Neural cell (in vitro differentiated cells): ENCODE results near the gene GLIS2. TPM values are rescaled to one million over a fixed set of nuclear protein-coding genes. Genes with fewer than 3 reads are reported as not detected.

Experiments
- H2AFZ ChIP-seq: fragments of 200-600, 300-800 bp; sonication (generic), shearing (Covaris generic); 2 replicates; pipeline ENCODE4 v1.6.0; 2014; ENCODE audit warnings: low read depth, mild to moderate bottlenecking, antibody characterized with exemption, low read length, moderate library complexity
- H3F3A ChIP-seq: fragments of 200-600 bp; shearing (Covaris generic); 2 replicates; pipeline ENCODE4 v1.6.1; 2016; ENCODE audit warnings: mild to moderate bottlenecking, moderate library complexity, mixed read lengths, antibody characterized with exemption, low read length; ENCODE audit not compliant: insufficient read depth, poor library complexity, severe bottlenecking
- H3K27ac ChIP-seq: fragments of 200-600, 300-800 bp; sonication (generic), shearing (Covaris generic); 2 replicates; pipeline ENCODE4 v1.5.1; 2014; ENCODE audit warnings: mild to moderate bottlenecking, low read length, moderate library complexity
- H3K27me3 ChIP-seq: fragments of 300-800, 200-600 bp; sonication (generic), shearing (Covaris generic); 2 replicates; pipeline ENCODE4 v1.6.0; 2014; ENCODE audit warnings: mild to moderate bottlenecking, low read depth, low read length, moderate library complexity; ENCODE audit not compliant: insufficient read depth
- H3K36me3 ChIP-seq: fragments of 300-800, 200-600 bp; sonication (generic), shearing (Covaris generic); 2 replicates; pipeline ENCODE4 v1.5.1; 2014; ENCODE audit warnings: mild to moderate bottlenecking, antibody characterized with exemption, low read length, moderate library complexity; ENCODE audit not compliant: insufficient read depth
- H3K4me2 ChIP-seq: fragments of 300-800, 200-600 bp; sonication (generic), shearing (Covaris generic); 2 replicates; pipeline ENCODE4 v1.6.0; 2014; ENCODE audit warnings: mild to moderate bottlenecking, low read length
- H3K4me3 ChIP-seq: fragments of 300-800, 200-600 bp; sonication (generic), shearing (Covaris generic); 2 replicates; pipeline ENCODE4 v1.5.1; 2014; ENCODE audit warnings: mild to moderate bottlenecking, low read length, moderate library complexity
- H3K79me2 ChIP-seq: fragments of 200-600 bp; shearing (Covaris generic); replicated peaks from 2 replicates; pipeline ENCODE4 v1.6.0; 2014; ENCODE audit warnings: mild to moderate bottlenecking, low read length, moderate library complexity; ENCODE audit not compliant: insufficient read depth
- H3K9ac ChIP-seq: fragments of 300-800, 200-600 bp; sonication (generic), shearing (Covaris generic); 2 replicates; pipeline ENCODE4 v1.6.1; 2016; ENCODE audit warnings: mild to moderate bottlenecking, low read length, mixed read lengths
- H3K9me2 ChIP-seq: fragments of 200-600 bp; shearing (Covaris generic); 2 replicates; pipeline ENCODE4 v1.6.1; 2016; ENCODE audit warnings: mild to moderate bottlenecking, low read length, mixed read lengths; ENCODE audit not compliant: insufficient read depth
- H3K9me3 ChIP-seq: fragments of 200-600, 300-800 bp; sonication (generic), shearing (Covaris generic); 2 replicates; pipeline ENCODE4 v1.6.1; 2016; ENCODE audit warnings: mild to moderate bottlenecking, mixed run types, low read length, moderate library complexity, mixed read lengths
- H4K20me1 ChIP-seq: fragments of 200-600 bp; shearing (Covaris generic); 2 replicates; pipeline ENCODE4 v1.6.1; 2016; ENCODE audit warnings: mild to moderate bottlenecking, mixed run types; ENCODE audit not compliant: insufficient read depth
- EP300 ChIP-seq: fragments of 450-650 bp; conservative IDR thresholded peaks from 2 replicates; pipeline ENCODE4 v1.6.1; 2014; ENCODE audit warnings: antibody characterized with exemption, mild to moderate bottlenecking, moderate library complexity; ENCODE audit not compliant: poor library complexity, severe bottlenecking
- EZH2 ChIP-seq: fragments of 200-600, 300-800 bp; shearing (Covaris generic), sonication (generic); IDR thresholded peaks from 2 replicates; pipeline ENCODE4 v1.6.1; 2014; ENCODE audit warnings: antibody characterized with exemption, low read length, borderline replicate concordance, mild to moderate bottlenecking; ENCODE audit not compliant: insufficient read depth, poor library complexity, severe bottlenecking
- MXI1 ChIP-seq: fragments of 450-650 bp; conservative IDR thresholded peaks from 2 replicates; pipeline ENCODE4 v1.6.1; 2014; ENCODE audit warnings: antibody characterized with exemption, mild to moderate bottlenecking; ENCODE audit not compliant: poor library complexity, severe bottlenecking
- POLR2AphosphoS5 ChIP-seq: IDR thresholded peaks from 2 replicates; pipeline ENCODE4 v1.6.1; 2012
- RAD21 ChIP-seq: fragments of 450-650 bp; conservative IDR thresholded peaks from 2 replicates; pipeline ENCODE4 v1.6.1; 2014; ENCODE audit warnings: antibody characterized with exemption, mild to moderate bottlenecking, moderate library complexity
- SMC3 ChIP-seq: fragments of 450-650 bp; conservative IDR thresholded peaks from 2 replicates; pipeline ENCODE4 v1.6.1; 2014; ENCODE audit warnings: antibody characterized with exemption, mild to moderate bottlenecking, moderate library complexity; ENCODE audit not compliant: poor library complexity
- TAF1 ChIP-seq: IDR thresholded peaks from 2 replicates; pipeline ENCODE4 v1.6.1; 2012; ENCODE audit warnings: low read depth
- polyA plus RNA-seq: library from polyadenylated mRNA; depleted of rRNA; stranded (reverse); fragments of >200 nt; gene quantifications from 2 replicates; pipeline ENCODE4 v1.2.3, GENCODE V29; 2014
- TF ChIP-seq, protein P1 (sequence below): IDR thresholded peaks from 2 replicates; pipeline ENCODE4 v1.6.1; 2012; ENCODE audit warnings: borderline replicate concordance
- TF ChIP-seq, protein P2 (sequence below): fragments of 450-650 bp; IDR thresholded peaks from 2 replicates; pipeline ENCODE4 v1.5.1; 2014; ENCODE audit warnings: antibody characterized with exemption, mild to moderate bottlenecking, moderate library complexity; ENCODE audit not compliant: poor library complexity, severe bottlenecking

Gene GLIS2
- polyA plus RNA-seq, 1 donor from 2014 or later: 2.6 TPM

DNA sequence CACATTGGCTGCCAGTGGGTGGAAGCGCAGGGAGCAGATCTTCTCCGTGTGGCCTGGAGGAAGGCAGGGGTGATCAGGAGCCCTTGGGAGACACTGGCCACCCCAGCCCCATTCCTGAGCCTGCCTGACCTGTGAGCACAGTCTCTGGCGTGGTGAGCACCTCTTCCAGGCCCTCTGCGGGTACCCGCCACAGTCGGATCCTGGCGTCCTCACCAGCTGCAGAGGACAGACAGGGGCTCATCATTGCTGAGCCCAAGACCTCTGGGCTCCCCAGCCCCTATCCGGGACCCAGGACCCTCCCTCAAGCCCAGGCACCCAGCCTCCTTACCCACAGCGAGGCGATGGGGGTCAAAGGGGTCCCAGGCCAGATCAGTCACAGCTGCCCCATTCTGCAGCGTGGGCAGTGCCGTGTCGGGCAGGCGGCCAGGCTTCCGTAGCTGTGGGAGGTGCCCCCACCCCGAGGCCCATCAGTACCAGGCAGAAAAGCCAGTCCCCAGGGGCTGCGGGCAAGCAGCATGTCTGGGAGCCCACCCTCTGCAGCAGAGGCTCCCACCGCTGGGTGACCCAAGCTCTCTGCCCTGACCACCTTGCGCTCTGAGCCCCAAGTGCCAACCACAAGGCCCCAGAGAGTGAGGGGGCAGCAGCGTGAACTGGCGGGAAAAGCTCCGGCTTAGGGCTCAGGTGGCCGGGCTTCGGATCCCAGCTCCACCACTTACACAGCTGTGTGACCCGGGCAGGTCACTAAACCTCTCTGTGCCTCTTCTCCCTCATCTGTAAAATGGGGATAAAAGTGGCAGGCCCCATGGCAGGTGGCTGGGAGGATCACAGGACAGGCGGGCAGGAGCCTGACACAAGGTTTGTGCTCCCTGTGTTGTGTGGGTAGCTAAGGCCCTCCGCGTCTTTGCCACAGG is 45.4 kb downstream of the GLIS2 start:
- no peak overlapping the region for H3K9ac ChIP-seq
- TF ChIP-seq, protein P1, sequence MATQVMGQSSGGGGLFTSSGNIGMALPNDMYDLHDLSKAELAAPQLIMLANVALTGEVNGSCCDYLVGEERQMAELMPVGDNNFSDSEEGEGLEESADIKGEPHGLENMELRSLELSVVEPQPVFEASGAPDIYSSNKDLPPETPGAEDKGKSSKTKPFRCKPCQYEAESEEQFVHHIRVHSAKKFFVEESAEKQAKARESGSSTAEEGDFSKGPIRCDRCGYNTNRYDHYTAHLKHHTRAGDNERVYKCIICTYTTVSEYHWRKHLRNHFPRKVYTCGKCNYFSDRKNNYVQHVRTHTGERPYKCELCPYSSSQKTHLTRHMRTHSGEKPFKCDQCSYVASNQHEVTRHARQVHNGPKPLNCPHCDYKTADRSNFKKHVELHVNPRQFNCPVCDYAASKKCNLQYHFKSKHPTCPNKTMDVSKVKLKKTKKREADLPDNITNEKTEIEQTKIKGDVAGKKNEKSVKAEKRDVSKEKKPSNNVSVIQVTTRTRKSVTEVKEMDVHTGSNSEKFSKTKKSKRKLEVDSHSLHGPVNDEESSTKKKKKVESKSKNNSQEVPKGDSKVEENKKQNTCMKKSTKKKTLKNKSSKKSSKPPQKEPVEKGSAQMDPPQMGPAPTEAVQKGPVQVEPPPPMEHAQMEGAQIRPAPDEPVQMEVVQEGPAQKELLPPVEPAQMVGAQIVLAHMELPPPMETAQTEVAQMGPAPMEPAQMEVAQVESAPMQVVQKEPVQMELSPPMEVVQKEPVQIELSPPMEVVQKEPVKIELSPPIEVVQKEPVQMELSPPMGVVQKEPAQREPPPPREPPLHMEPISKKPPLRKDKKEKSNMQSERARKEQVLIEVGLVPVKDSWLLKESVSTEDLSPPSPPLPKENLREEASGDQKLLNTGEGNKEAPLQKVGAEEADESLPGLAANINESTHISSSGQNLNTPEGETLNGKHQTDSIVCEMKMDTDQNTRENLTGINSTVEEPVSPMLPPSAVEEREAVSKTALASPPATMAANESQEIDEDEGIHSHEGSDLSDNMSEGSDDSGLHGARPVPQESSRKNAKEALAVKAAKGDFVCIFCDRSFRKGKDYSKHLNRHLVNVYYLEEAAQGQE: no peak
- no peak for TF ChIP-seq EP300
- no peak for TF ChIP-seq EZH2
- TF ChIP-seq TAF1: no peak
- TF ChIP-seq MXI1: no peak
- TF ChIP-seq POLR2AphosphoS5: no peak
- TF ChIP-seq RAD21: no peak
- TF ChIP-seq, protein P2, sequence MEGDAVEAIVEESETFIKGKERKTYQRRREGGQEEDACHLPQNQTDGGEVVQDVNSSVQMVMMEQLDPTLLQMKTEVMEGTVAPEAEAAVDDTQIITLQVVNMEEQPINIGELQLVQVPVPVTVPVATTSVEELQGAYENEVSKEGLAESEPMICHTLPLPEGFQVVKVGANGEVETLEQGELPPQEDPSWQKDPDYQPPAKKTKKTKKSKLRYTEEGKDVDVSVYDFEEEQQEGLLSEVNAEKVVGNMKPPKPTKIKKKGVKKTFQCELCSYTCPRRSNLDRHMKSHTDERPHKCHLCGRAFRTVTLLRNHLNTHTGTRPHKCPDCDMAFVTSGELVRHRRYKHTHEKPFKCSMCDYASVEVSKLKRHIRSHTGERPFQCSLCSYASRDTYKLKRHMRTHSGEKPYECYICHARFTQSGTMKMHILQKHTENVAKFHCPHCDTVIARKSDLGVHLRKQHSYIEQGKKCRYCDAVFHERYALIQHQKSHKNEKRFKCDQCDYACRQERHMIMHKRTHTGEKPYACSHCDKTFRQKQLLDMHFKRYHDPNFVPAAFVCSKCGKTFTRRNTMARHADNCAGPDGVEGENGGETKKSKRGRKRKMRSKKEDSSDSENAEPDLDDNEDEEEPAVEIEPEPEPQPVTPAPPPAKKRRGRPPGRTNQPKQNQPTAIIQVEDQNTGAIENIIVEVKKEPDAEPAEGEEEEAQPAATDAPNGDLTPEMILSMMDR: no peak
- no peak for TF ChIP-seq SMC3
- H3K27me3 ChIP-seq: no peaks in the 10 kb centered on the region
- no peaks in the 10 kb centered on the region for H3K36me3 ChIP-seq
- H3F3A ChIP-seq: no peaks in the 10 kb centered on the region
- no peak overlapping the region for H3K27ac ChIP-seq
- no peak overlapping the region for H3K4me2 ChIP-seq
- no peaks in the 10 kb centered on the region for H4K20me1 ChIP-seq
- H3K4me3 ChIP-seq: no peak overlapping the region
- H2AFZ ChIP-seq: no peak overlapping the region
- no peaks in the 10 kb centered on the region for H3K9me3 ChIP-seq
- no peaks in the 10 kb centered on the region for H3K9me2 ChIP-seq
- no peaks in the 10 kb centered on the region for H3K79me2 ChIP-seq

DNA sequence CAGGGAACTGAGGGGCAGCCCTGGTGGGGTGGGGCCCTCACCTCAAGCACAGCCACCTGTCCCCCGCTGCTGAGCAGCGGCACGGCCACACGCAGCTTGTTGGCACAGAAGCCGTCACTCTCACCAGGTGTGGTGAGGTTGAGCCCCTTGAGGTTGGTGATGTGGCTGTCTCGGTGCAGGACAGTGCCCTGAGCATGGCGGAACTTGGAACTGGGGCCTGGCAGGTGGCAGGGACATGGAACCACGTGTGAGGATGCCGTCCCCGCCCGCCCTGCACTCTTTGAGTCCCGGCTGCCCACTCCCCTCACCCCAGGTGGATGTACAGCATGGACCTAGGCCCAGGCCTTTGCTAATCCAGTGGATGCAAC is 46.1 kb downstream of the GLIS2 start:
- Histone ChIP-seq H3K79me2 (no peaks in the 10 kb centered on the region), H3K9me2 (no peaks in the 10 kb centered on the region), H3K27me3 (no peaks in the 10 kb centered on the region), H3K9ac (no peak overlapping the region), H4K20me1 (no peaks in the 10 kb centered on the region), H3K36me3 (no peaks in the 10 kb centered on the region), H3K27ac (no peak overlapping the region), H3F3A (no peaks in the 10 kb centered on the region), H3K9me3 (no peaks in the 10 kb centered on the region), H3K4me3 (no peak overlapping the region), H3K4me2 (no peak overlapping the region), H2AFZ (no peak overlapping the region)
- TF ChIP-seq, protein P2: no peak
- TF ChIP-seq EP300: no peak
- TF ChIP-seq MXI1: no peak
- TF ChIP-seq RAD21: no peak
- TF ChIP-seq POLR2AphosphoS5: no peak
- TF ChIP-seq, protein P1: no peak
- TF ChIP-seq EZH2: no peak
- TF ChIP-seq SMC3: no peak
- TF ChIP-seq TAF1: no peak
